Measurements from ENCODE around the gene CCL8.
A peak's percentile ranks its signal among the peaks of the same experiment; 100 is the strongest.

Gene CCL8

DNA sequence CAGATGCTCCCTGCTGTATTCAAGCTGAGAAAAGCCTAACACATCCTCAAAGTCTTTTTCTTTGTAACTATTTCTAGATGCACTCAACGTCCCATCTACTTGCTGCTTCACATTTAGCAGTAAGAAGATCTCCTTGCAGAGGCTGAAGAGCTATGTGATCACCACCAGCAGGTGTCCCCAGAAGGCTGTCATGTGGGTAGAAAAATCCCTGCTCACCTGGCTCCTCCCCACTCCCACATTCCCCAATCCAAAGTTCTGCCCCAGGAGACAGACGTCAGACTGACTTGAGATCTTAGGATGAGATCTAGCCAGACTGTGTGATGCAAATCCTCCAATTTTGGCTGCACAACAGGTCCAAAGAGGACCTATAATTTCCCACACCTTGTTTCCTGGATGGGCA lies 38.2 kb downstream of the CCL8 start:
- no peak for DNase-seq (ENCODE audit: insufficient read length, low spot score)

DNA sequence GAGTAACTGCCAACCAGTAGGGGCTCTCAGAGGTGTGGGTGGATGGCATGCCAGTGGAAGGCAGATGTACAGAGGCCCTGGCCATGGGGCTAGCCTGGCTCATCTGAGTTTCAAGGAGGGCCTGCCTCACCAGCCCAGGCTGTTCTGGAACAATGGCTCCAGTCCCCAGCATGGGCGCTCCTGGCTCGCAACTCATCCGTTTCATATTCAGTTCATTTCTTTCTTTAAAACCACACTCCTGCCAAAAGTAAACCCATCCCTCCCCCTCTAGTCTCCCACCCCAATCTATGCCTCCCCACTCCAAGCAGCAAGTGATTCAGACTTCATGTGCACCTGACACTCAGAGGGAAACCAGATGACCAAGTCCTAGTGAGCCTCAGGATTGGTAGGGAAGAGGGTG lies 39.4 kb downstream of the CCL8 start:
- DNase-seq (ENCODE audit: insufficient read length, low spot score), result no peak
- TF ChIP-seq CTCF (IDR thresholded peaks at IDR 0.05; ENCODE audit: insufficient read depth, missing control alignments), result no peak
- FAIRE-seq, result no peak

More for the DNA sequence above, 38.2 kb downstream of the CCL8 start:
- TF ChIP-seq CTCF (IDR thresholded peaks at IDR 0.05; ENCODE audit: insufficient read depth, missing control alignments), result no peak
- no peak for FAIRE-seq

DNA sequence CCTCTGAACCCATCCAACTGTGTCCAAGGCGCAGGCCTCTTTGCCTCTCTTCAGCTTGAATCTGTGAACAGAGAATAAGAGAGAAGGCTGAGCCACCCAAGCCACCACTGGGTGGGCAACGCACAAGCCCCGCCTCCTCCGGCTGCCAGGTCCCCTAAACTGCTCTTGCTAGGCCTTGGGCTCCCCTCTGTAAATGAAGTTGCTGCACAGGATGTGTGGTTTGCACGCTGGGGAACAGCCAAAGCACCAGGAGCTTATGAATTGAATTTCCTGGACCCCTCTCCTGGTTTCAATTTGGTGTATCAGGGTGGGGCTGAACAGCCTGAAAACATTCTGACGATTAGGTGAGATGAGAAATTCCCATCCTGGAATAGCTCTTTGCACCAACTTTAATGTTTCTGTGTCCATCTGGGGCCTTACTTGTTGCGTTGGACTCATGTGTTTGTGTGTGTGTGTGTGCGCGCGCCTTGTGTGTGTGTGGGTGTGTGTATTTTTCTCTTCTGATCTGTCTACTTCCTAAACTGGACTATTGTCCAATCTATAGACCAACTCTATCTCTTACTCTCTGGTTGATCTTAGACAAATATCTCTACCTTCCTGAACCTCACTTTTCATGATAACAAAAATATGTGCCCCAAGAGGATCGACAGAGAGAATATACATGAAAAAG lies 41.5 kb downstream of the CCL8 start:
- TF ChIP-seq CTCF (IDR thresholded peaks at IDR 0.05; ENCODE audit: insufficient read depth, missing control alignments), result no peak
- DNase-seq (ENCODE audit: insufficient read length, low spot score), result no peak

GRCh38 chr17:34361478-34362061 lies 42.3 kb downstream of the CCL8 start:
- FAIRE-seq, result no peak
- TF ChIP-seq CTCF (IDR thresholded peaks at IDR 0.05; ENCODE audit: insufficient read depth, missing control alignments), result peak; percentile 100
- no peak for DNase-seq (ENCODE audit: insufficient read length, low spot score)

More for the DNA sequence above, 41.5 kb downstream of the CCL8 start:
- no peak for FAIRE-seq

DNA sequence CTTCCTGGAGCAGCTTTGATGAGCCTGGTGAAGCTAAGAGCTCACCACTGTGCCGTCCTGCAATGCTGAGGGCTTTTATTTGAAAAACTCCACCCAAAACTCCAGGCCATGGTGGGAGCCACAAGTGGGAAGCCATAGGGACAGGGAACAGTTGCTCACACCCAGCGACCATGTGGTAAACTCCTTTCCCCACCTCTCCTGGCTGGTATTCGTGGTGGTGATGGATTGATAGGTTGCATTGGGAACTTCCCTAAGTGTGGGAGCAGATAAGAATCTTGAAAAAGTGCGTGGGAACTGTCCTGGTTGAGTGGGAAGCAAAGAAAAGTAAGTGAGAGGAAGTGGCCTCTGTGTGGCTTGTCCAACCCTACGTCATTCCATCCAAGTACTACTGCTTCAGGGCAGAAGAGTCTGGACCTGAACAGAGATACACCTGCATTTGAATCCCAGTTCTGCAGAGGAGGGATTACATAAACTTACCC lies 44.0 kb downstream of the CCL8 start, which contains the start of gene CCL1:
Gene CCL1 (minus strand): TSS at position 51 of the 479 bp plus-strand sequence. CDS start 72 bp downstream, outside the sequence.
- FAIRE-seq (no peak), DNase-seq (ENCODE audit: insufficient read length, low spot score) (no peak)
- no peak for TF ChIP-seq CTCF (IDR thresholded peaks at IDR 0.05; ENCODE audit: insufficient read depth, missing control alignments)

DNA sequence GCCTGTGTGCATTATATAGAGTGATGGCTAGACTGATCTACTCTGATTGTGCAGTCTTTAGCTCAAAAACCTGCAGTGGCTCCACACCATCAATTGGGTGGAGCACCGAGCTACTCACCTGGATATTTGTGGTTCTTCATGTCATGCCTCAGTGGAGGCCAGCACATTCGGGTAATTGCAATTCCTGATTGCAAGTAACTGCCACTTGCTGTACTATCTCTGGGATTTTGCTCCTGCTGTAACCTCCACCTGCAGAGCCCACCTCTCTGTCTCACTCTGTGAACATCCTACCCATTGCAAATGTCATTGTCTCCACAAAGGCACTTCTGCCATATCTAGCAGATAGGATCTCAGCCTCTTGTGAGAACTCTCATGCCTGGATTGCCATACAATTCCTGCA lies 45.5 kb downstream of the CCL8 start:
- no peak for DNase-seq (ENCODE audit: insufficient read length, low spot score)
- no peak for FAIRE-seq
- no peak for TF ChIP-seq CTCF (IDR thresholded peaks at IDR 0.05; ENCODE audit: insufficient read depth, missing control alignments)

GRCh38 chr17:34365340-34365739 lies 46.1 kb downstream of the CCL8 start:
- no peak for TF ChIP-seq CTCF (IDR thresholded peaks at IDR 0.05; ENCODE audit: insufficient read depth, missing control alignments)
- FAIRE-seq (no peak), DNase-seq (ENCODE audit: insufficient read length, low spot score) (no peak)
